ENCODE results near the gene CDON.

Gene CDON

GRCh38 chr11:125931668-125932067, 131.0 kb downstream of the CDON start:
- no peak for DNase-seq (ENCODE audit: low read depth)
- no peak overlapping the region for H3K4me3 ChIP-seq (ENCODE audit: control insufficient read depth, low read depth, low read length)
- TF ChIP-seq, protein P1, sequence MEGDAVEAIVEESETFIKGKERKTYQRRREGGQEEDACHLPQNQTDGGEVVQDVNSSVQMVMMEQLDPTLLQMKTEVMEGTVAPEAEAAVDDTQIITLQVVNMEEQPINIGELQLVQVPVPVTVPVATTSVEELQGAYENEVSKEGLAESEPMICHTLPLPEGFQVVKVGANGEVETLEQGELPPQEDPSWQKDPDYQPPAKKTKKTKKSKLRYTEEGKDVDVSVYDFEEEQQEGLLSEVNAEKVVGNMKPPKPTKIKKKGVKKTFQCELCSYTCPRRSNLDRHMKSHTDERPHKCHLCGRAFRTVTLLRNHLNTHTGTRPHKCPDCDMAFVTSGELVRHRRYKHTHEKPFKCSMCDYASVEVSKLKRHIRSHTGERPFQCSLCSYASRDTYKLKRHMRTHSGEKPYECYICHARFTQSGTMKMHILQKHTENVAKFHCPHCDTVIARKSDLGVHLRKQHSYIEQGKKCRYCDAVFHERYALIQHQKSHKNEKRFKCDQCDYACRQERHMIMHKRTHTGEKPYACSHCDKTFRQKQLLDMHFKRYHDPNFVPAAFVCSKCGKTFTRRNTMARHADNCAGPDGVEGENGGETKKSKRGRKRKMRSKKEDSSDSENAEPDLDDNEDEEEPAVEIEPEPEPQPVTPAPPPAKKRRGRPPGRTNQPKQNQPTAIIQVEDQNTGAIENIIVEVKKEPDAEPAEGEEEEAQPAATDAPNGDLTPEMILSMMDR (conservative IDR thresholded peaks at IDR 0.05; ENCODE audit: control insufficient read depth, insufficient read depth, low read depth, low read length): no peak

DNA sequence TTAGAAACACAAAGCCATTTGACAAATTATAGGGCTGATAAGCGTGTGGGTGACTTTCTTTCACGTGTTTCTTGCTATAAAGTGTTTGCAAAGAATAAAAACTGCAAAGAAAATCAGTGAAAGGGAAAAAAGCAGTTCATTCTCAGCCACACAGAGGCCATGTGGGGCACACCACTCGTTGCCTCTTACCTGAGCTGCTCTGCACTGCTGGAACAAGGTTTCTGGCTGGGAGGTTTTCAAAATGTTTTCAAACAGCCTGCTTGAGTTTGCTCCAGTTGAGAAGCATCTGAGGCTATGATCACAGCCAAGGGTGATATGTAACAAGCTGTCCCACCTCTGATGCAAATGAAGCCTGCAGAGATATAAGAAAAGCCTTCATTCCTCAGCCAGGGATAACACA, 131.6 kb downstream of the CDON start:
- TF ChIP-seq, protein P1 (conservative IDR thresholded peaks at IDR 0.05; ENCODE audit: control insufficient read depth, insufficient read depth, low read depth, low read length): no peak
- H3K4me3 ChIP-seq (ENCODE audit: control insufficient read depth, low read depth, low read length): no peak overlapping the region
- DNase-seq (ENCODE audit: low read depth): no peak

DNA sequence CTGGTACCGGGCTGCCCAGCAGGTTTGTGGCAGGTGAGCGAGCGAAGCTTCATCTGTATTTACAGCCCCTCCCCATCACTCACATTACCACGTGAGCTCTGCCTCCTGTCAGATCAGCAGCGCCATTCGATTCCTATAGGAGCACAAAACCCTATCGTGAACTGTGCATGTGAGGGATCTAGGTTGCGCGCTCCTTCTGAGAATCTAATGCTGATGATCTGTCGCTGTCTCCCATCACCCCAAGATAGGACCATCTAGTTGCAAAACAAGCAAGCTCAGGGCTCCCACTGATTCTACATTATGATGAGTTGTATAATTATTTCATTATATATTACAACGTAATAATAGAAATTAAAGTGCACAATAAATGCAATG, 132.6 kb downstream of the CDON start:
- TF ChIP-seq, protein P1 (conservative IDR thresholded peaks at IDR 0.05; ENCODE audit: control insufficient read depth, insufficient read depth, low read depth, low read length): no peak
- no peak overlapping the region for H3K4me3 ChIP-seq (ENCODE audit: control insufficient read depth, low read depth, low read length)
- DNase-seq (ENCODE audit: low read depth): no peak

GRCh38 chr11:125929445-125930075, 133.1 kb downstream of the CDON start:
- no peak for DNase-seq (ENCODE audit: low read depth)
- no peak overlapping the region for H3K4me3 ChIP-seq (ENCODE audit: control insufficient read depth, low read depth, low read length)
- TF ChIP-seq, protein P1 (conservative IDR thresholded peaks at IDR 0.05; ENCODE audit: control insufficient read depth, insufficient read depth, low read depth, low read length): no peak

DNA sequence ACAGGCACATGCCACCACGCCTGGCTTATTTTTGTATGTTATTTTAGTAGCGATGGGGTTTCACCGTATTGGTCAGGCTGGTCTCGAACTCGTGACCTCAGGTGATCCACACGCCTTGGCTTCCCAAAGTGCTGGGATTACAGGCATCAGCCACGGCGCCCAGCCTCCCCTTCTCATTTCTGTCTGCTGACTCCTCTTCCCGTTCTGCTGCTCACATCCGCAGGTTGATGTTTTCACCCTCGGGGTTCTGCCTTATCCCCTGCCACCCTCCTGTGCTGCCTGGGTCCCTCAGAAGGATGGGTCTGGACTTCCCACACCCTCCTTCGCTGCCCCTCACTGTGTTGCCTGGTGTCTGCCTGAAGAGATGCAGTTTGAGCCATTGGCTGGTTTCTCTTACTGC, 136.0 kb downstream of the CDON start:
- TF ChIP-seq, protein P1 (conservative IDR thresholded peaks at IDR 0.05; ENCODE audit: control insufficient read depth, insufficient read depth, low read depth, low read length): no peak
- DNase-seq (ENCODE audit: low read depth): no peak
- no peak overlapping the region for H3K4me3 ChIP-seq (ENCODE audit: control insufficient read depth, low read depth, low read length)

DNA sequence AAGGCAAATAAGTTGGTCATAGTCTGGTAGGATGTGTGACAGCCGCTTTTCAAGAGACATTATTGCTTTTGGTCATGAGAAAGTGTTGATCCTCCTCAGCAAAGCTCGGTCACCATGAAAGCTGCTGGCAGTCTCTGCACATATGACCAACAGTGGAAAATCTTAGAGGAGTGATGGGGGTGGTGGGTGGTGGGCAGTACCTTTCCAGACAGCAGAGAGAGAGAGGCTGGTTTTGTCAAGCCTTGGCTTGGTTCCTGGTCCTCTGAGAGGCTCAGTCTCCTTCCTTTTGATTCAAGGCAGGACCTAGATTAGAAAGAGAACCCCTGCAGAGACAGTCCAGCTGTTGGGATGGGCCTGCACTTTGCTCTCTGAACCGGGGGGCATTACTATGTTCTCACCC, 136.9 kb downstream of the CDON start:
- no peak for DNase-seq (ENCODE audit: low read depth)
- H3K4me3 ChIP-seq (ENCODE audit: control insufficient read depth, low read depth, low read length): no peak overlapping the region
- TF ChIP-seq, protein P1 (conservative IDR thresholded peaks at IDR 0.05; ENCODE audit: control insufficient read depth, insufficient read depth, low read depth, low read length): no peak

DNA sequence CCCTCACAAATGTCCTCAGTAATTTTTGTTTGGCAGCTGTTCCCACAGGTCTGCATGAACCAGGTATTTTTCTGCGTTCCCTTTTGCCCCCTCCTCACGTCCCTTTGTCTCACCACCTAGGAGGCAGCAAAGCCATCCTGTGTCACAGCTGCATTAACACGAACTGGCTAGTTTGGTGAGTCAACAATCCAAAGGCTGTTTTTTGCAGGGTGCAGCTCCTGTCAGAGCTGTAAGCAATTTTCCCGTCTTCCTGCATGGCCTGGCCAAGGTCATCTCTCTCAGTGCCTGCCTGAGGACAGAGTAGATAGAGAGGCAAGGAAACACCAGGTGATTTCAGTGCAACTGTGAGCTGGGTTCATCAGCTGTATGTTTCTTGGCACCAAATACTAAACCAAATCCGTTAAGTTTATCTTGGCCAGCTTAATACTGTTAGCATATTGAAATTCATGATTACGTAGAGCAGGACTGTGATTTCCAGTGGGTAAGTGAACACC, 137.4 kb downstream of the CDON start:
- no peak overlapping the region for H3K4me3 ChIP-seq (ENCODE audit: control insufficient read depth, low read depth, low read length)
- TF ChIP-seq, protein P1 (conservative IDR thresholded peaks at IDR 0.05; ENCODE audit: control insufficient read depth, insufficient read depth, low read depth, low read length): no peak

More for the DNA sequence above, 137.4 kb downstream of the CDON start:
- DNase-seq (ENCODE audit: low read depth): no peak

Data from fibroblast of mammary gland (primary cell).